ENCODE results near the gene HERC5.

HERC5 gene

DNA sequence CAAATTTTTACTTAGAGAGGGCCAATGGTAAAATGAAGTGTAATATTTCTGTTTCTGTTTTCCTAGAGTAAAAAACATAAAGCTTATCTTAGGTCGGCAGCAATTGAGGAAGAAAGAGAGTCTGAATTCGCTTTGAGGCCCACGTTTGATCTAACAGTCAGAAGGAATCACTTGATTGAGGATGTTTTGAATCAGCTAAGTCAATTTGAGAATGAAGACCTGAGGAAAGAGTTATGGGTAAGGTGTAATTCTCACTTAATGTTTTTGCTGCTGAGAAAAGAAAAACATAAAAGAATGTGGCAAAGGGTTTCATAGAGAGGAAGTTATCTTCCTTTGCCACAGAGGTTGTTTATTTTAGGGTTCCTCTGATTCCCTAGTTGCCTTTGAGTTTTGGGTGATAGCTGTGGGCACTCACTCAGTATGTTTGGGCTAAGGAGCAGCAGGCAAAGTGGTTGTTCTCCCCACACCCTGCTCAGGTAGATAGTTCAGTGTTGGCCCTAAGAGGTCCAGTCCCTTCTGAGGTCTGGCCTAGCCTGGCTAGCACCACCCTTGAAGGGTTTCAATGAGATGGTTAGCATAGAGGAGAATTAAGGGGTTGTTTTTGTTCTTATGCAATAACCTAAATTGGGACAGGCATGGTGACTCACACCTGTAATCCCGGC lies 32.3 kb downstream of the HERC5 start:
- H3K4me3 ChIP-seq (ENCODE audit: low read depth, low read length): no peak overlapping the region
- TF ChIP-seq, protein P1, sequence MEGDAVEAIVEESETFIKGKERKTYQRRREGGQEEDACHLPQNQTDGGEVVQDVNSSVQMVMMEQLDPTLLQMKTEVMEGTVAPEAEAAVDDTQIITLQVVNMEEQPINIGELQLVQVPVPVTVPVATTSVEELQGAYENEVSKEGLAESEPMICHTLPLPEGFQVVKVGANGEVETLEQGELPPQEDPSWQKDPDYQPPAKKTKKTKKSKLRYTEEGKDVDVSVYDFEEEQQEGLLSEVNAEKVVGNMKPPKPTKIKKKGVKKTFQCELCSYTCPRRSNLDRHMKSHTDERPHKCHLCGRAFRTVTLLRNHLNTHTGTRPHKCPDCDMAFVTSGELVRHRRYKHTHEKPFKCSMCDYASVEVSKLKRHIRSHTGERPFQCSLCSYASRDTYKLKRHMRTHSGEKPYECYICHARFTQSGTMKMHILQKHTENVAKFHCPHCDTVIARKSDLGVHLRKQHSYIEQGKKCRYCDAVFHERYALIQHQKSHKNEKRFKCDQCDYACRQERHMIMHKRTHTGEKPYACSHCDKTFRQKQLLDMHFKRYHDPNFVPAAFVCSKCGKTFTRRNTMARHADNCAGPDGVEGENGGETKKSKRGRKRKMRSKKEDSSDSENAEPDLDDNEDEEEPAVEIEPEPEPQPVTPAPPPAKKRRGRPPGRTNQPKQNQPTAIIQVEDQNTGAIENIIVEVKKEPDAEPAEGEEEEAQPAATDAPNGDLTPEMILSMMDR (IDR thresholded peaks at IDR 0.05; ENCODE audit: low read depth, low read length): no peak

DNA sequence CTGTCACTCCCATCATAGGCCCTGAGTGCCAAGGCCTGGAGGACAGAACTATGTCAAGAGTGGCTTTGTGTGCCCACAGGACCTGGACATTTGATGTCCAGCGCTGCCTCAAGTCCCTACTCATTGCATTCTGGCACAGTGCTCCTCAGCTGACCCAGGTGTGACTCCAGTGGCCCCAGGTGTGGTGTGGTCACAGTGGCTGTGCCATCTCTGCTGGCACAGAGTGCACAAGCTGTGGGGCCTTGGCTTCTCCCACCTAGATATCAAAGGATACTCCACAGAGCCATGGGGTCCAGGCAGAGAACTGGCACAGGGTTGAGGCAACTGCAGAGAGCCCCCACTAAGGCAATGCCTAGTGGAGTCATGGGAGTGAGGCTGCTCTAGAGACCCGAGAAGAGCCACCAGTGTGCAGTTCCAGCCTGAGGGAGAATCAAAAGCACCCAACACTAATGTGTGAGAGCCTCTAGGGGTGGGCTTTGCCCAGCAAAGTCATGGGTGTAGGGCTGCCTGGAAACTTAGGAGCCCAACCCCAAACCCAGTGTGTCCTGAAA lies 41.0 kb downstream of the HERC5 start:
- TF ChIP-seq, protein P1 (IDR thresholded peaks at IDR 0.05; ENCODE audit: low read depth, low read length): no peak
- no peak overlapping the region for H3K4me3 ChIP-seq (ENCODE audit: low read depth, low read length)

DNA sequence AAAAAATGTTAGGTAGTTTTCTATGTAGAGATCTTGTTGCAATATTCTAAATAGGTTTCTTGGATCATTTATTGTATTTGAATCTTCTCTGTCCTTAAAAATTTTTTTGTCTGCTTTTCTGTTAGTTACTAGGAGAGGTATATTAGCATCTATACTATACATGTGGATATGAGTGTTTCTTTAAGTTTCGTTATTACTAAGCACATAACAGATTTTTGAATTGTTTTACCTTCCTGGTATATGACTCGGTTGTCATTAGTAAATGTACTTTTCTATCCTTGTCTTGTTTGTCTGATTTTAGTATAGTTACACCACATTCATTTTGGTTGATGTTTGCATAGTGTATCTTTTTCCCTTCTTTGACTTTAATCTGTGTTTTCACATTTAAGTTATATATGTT lies 46.4 kb downstream of the HERC5 start:
- TF ChIP-seq, protein P1 (IDR thresholded peaks at IDR 0.05; ENCODE audit: low read depth, low read length): no peak
- H3K4me3 ChIP-seq (ENCODE audit: low read depth, low read length): no peak overlapping the region

DNA sequence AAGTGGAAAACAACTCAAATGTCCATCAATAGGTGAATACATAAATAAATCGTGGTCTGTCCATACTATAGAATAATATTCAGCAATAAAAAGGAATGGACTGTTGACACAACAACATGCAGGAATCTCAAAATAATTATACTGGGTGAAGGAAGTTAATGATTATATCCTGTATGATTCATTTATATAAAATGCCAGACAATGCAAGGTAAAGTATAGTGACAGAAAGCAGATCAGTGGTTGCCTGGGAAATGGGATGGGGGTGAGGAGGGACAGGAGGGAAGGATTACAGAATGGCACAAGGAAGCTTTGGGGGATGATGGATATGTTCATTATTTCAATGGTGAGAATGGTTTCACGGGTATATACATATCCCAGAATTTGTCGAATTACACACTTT lies 54.3 kb downstream of the HERC5 start:
- no peak overlapping the region for H3K4me3 ChIP-seq (ENCODE audit: low read depth, low read length)
- TF ChIP-seq, protein P1 (IDR thresholded peaks at IDR 0.05; ENCODE audit: low read depth, low read length): no peak

DNA sequence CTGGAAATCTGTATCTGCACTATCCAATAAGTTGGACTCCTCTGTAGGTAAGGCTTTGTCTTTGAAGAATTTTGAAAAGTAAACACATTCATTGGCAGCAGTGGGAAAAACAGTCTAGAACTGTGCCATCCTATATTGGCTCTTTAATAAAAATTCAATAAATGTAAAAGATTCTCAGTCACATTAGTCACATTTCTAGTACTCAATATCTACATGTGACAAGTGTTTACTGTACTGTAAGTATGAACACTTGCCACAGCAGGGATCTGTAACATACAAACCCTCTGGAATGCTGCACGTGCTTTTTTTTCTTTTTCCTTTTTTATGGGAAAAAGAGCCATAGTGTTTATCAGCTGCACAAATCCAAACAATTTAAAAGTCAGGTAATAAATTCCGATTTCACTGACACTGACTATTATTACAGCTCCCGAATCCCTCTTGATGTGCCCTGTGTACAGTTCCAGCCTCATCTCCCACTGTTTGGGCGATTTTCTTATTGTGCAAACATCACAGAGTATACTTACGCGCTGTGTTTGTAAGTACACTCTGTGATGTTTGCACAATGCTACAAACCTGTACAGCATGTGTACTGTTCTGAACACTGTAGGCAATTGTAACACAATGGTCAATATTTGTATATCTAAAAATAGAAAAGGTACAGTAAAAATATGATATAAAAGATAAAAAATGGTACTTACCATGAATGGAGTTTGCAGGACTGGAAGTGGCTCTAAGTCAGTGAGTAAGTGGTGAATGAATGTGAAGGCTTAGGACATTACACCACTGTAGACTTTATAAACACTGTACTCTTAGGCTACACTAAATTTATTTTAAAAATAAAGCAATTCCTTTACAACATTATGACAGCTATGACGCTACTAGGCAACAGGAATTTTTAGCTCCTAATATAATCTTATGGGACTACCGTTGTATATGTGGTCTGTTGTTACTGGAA lies 57.9 kb downstream of the HERC5 start:
- no peak overlapping the region for H3K4me3 ChIP-seq (ENCODE audit: low read depth, low read length)
- TF ChIP-seq, protein P1 (IDR thresholded peaks at IDR 0.05; ENCODE audit: low read depth, low read length): no peak

DNA sequence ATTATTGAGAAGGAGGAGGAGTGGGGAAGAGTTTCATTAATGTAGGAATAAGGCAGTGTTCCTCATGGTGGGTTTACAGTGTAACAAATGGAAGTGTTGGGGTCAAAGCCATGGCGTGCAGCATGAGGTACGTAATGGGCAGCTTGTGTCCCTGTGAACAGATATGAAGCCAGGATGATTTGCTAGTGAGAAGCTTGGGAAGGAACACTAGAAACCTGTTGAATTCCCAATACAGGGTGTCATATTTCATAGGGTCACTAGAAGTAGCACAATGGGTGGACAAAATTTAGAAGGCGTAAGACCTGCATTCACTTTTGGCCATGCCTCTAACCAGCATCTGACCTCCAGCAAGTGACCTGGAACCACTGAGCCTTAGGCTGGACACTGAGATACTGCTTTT lies 59.8 kb downstream of the HERC5 start:
- no peak overlapping the region for H3K4me3 ChIP-seq (ENCODE audit: low read depth, low read length)
- TF ChIP-seq, protein P1 (IDR thresholded peaks at IDR 0.05; ENCODE audit: low read depth, low read length): no peak

DNA sequence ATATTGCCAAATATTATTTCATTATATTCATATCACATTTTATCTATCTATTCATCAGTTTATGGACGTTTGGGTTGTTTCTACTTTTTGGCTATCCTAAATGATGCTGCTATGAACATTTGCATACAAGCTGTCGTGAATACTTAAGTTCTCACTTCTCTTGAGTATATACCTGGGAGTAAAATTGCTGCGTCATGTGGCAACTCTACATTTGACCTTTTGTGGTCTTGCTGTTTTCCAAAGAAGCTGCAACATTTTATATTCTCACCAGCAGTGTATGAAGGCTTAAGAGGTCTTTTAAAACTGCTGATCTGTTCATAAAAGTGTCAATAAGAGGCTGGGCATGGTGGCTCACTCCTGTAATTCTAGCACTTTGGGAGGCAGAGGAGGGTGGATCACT lies 60.9 kb downstream of the HERC5 start:
- TF ChIP-seq, protein P1 (IDR thresholded peaks at IDR 0.05; ENCODE audit: low read depth, low read length): no peak

More for the DNA sequence above, 60.9 kb downstream of the HERC5 start:
- no peak overlapping the region for H3K4me3 ChIP-seq (ENCODE audit: low read depth, low read length)

Data from WI38 (cell line).